Ovary (tissue), 9 donors: ENCODE results near the gene DIAPH1. TPM values are rescaled to one million over a fixed set of nuclear protein-coding genes. Genes with fewer than 3 reads are reported as not detected.
A peak's percentile ranks its signal among the peaks of the same experiment; 100 is the strongest.

ENCODE experiments used
- DNase-seq, 5 donors: peaks; one replicate each; pipeline ENCODE4 v3.0.0-alpha.2; 2019 to 2020
- H3K27ac ChIP-seq, 2 donors: fragments of 200-600 bp; one replicate each; pipeline versions ENCODE4 v1.5.1 to v1.8.0; 2019 to 2022
- H3K27me3 ChIP-seq: fragments of 200-600 bp; one replicate; pipeline ENCODE4 v1.8.0; 2022
- H3K36me3 ChIP-seq: fragments of 200-600 bp; sonication (generic); one replicate; pipeline ENCODE4 v1.5.1; 2019
- H3K4me1 ChIP-seq: one replicate; pipeline ENCODE4 v1.8.1; 2013; ENCODE audit warnings: mild to moderate bottlenecking, moderate library complexity; ENCODE audit not compliant: insufficient read depth
- H3K4me3 ChIP-seq: fragments of 200-600 bp; sonication (generic); one replicate; pipeline ENCODE4 v1.5.1; 2017
- H3K9me3 ChIP-seq, 2 donors: fragments of 200-600 bp in 1 of 2; sonication (generic) in 1 of 2; one replicate each; pipeline versions ENCODE4 v1.5.1 to v1.8.1; 2013 to 2019; ENCODE audit warnings: mild to moderate bottlenecking in 1 of 2, moderate library complexity in 1 of 2
- EP300 ChIP-seq: sonication (generic); formaldehyde crosslinking; IDR thresholded peaks from one replicate; pipeline ENCODE4 v1.6.1; 2017; ENCODE audit warnings: antibody characterized with exemption
- POLR2A ChIP-seq: fragments of 450-650 bp; IDR thresholded peaks from one replicate; pipeline ENCODE4 v1.6.1; 2017; ENCODE audit warnings: antibody characterized with exemption, mild to moderate bottlenecking, moderate library complexity
- WGBS, 3 donors: extraction: QIAGEN DNeasy Blood & Tissue Kit in 1 of 3; methylation state at CpG; one replicate each; pipeline versions ENCODE4 v1.1.5 to v1.1.7; 2013 to 2017; 5-methylcytosine and 5-hydroxymethylcytosine counted together
- intact Hi-C, 4 donors: fragments of 100-400 bp; cut with DNase I; formaldehyde crosslinking; loops; one replicate each; pipeline versions ENCODE4 v1.11.0 to v1.15.1; 2022 to 2023
- polyA plus RNA-seq, 2 donors: library from polyadenylated mRNA; stranded (reverse); fragments of 200-250 nt in 1 of 2; fragments of 350-450 nt in 1 of 2; fragmentation: Illumina TruSeq in 1 of 2; extraction: RNeasy Lipid Tissue Mini Kit (QIAGEN cat#74804) in 1 of 2; gene quantifications; one replicate each; pipeline ENCODE4 v1.2.3, GENCODE V29; 2013 to 2014
- total RNA-seq, 7 donors: library from RNA; depleted of rRNA in 2 of 7; stranded (reverse); fragments of >200 nt in 2 of 7; fragmentation: NEBNext Ultra II Directional in 3 of 7; extraction: Animal tissue kit (Norgen Biotek cat#: 25700) in 3 of 7; gene quantifications; one replicate each; pipeline versions ENCODE4 v1.1.0 to v1.2.4, GENCODE V29; 2016 to 2023
- TF ChIP-seq, protein P1 (sequence below), 3 donors: fragments of 450-650 bp in 2 of 3; fragments of 200-600 bp in 1 of 3; IDR thresholded peaks; one replicate each; pipeline versions ENCODE4 v1.5.1 to v1.8.0; 2016 to 2022; ENCODE audit warnings: antibody characterized with exemption in 3 of 3, mild to moderate bottlenecking in 1 of 3
- donor health status: DM: no; HTN: no; CAD: no; lungs with moderate emphysema.
- donor health status: DM: no; HTN: no; CAD: no.
- donor health status: Bipolar disorder and iron deficiency.
- donor health status: DM: yes; HTN: yes; CAD: no.
- donor health status: DM: no; HTN: no; CAD: no.
- donor health status: DM: yes; HTN: yes; CAD: no.

The DIAPH1 gene
- total and polyA plus RNA-seq, 9 donors, result 21.2 to 51.0 (median 44.0) TPM

DNA sequence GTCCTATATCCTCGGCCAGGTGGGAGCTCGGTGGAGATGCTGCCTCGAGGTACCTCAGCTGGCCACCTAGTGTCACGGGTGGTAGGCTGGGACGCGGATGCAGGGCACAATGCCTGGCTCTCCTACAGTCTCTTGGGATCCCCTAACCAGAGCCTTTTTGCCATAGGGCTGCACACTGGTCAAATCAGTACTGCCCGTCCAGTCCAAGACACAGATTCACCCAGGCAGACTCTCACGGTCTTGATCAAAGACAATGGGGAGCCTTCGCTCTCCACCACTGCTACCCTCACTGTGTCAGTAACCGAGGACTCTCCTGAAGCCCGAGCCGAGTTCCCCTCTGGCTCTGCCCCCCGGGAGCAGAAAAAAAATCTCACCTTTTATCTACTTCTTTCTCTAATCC lies 141.0 kb downstream of the DIAPH1 start:
- intact Hi-C loops, result loop anchor here in 2 of 4 donors (5.0 kb wide), 3 partner anchors 34 to 84 kb away; no protein-coding TSS in a partner anchor
- peaks cover 17% of the 10 kb centered on the region for H3K4me1 ChIP-seq
- 48 to 62% (median 62%) methylated on average over 13 of the region's 13 CpGs for WGBS, 3 donors

DNA sequence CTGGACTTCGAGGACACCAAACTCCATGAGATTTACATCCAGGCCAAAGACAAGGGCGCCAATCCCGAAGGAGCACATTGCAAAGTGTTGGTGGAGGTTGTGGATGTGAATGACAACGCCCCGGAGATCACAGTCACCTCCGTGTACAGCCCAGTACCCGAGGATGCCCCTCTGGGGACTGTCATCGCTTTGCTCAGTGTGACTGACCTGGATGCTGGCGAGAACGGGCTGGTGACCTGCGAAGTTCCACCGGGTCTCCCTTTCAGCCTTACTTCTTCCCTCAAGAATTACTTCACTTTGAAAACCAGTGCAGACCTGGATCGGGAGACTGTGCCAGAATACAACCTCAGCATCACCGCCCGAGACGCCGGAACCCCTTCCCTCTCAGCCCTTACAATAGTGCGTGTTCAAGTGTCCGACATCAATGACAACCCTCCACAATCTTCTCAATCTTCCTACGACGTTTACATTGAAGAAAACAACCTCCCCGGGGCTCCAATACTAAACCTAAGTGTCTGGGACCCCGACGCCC lies 141.7 kb downstream of the DIAPH1 start:
- no peak for TF ChIP-seq POLR2A
- TF ChIP-seq EP300, result no peak
- TF ChIP-seq, protein P1, sequence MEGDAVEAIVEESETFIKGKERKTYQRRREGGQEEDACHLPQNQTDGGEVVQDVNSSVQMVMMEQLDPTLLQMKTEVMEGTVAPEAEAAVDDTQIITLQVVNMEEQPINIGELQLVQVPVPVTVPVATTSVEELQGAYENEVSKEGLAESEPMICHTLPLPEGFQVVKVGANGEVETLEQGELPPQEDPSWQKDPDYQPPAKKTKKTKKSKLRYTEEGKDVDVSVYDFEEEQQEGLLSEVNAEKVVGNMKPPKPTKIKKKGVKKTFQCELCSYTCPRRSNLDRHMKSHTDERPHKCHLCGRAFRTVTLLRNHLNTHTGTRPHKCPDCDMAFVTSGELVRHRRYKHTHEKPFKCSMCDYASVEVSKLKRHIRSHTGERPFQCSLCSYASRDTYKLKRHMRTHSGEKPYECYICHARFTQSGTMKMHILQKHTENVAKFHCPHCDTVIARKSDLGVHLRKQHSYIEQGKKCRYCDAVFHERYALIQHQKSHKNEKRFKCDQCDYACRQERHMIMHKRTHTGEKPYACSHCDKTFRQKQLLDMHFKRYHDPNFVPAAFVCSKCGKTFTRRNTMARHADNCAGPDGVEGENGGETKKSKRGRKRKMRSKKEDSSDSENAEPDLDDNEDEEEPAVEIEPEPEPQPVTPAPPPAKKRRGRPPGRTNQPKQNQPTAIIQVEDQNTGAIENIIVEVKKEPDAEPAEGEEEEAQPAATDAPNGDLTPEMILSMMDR (IDR thresholded peaks at IDR 0.05), result no peak
- Histone ChIP-seq H3K9me3 (no peaks in the 10 kb centered on the region), H3K27me3 (no peaks in the 10 kb centered on the region), H3K36me3 (no peaks in the 10 kb centered on the region), H3K4me1 (peaks cover 17% of the 10 kb centered on the region), H3K27ac (peak overlapping the region in 1 of 2 donors; percentile 75), H3K4me3 (peak overlapping the region; percentile 59)
- DNase-seq, result no peak
- WGBS, 3 donors, result 32 to 34% (median 33%) methylated on average over 24 of the region's 24 CpGs
- intact Hi-C loops, result loop anchor here in 2 of 4 donors (5.0 kb wide), 3 partner anchors 35 to 85 kb away; no protein-coding TSS in a partner anchor

More for the DNA sequence above, 141.0 kb downstream of the DIAPH1 start:
- Histone ChIP-seq H3K27ac (no peak overlapping the region), H3K36me3 (no peaks in the 10 kb centered on the region), H3K9me3 (no peaks in the 10 kb centered on the region), H3K27me3 (no peaks in the 10 kb centered on the region), H3K4me3 (peak overlapping the region; percentile 59)
- DNase-seq, result no peak
- TF ChIP-seq EP300 (no peak), POLR2A (no peak)
- TF ChIP-seq, protein P1 (IDR thresholded peaks at IDR 0.05), result no peak

DNA sequence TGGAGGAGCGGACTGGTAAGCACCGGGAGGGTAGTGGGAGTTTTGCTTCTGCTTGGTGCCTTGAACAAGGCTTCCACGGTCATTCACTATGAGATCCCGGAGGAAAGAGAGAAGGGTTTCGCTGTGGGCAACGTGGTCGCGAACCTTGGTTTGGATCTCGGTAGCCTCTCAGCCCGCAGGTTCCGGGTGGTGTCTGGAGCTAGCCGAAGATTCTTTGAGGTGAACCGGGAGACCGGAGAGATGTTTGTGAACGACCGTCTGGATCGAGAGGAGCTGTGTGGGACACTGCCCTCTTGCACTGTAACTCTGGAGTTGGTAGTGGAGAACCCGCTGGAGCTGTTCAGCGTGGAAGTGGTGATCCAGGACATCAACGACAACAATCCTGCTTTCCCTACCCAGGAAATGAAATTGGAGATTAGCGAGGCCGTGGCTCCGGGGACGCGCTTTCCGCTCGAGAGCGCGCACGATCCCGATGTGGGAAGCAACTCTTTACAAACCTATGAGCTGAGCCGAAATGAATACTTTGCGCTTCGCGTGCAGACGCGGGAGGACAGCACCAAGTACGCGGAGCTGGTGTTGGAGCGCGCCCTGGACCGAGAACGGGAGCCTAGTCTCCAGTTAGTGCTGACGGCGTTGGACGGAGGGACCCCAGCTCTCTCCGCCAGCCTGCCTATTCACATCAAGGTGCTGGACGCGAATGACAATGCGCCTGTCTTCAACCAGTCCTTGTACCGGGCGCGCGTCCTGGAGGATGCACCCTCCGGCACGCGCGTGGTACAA lies 142.5 kb downstream of the DIAPH1 start:
- no peaks in the 10 kb centered on the region for H3K9me3 ChIP-seq
- peak; percentile 60 to 81 (median 71) for DNase-seq
- intact Hi-C loops, result loop anchor here in 2 of 4 donors (5.0 kb wide), 3 partner anchors 36 to 86 kb away; no protein-coding TSS in a partner anchor

DNA sequence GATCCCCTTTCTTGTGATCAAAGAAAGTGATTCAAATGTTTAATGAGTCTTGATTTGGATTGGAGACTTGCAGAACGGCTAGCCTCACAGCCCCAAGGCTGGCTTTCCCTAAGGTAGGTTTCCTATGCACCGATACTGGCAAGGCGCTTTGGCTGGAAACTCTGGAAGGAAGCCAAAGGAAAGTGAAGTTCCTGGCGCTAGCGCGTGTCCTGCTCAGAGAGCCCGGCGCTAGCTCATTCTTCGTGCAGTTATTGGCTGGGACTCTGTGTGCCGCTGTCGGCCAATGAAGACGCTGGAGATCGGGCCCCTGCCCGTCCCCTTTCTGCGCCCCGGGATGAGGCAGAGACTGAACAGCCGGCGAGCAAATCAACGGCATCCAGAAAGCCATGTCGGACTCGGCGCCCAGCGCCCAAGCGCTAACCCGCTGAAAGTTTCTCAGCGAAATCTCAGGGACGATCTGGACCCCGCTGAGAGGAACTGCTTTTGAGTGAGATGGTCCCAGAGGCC lies 143.1 kb downstream of the DIAPH1 start, which contains the start of gene PCDHGC3:
Gene PCDHGC3, plus strand, starts transcription at position 342 of the 507 bp plus-strand sequence. Its CDS starts 151 bp downstream, at position 493.
- H3K27ac ChIP-seq, result peak within 1 kb of the TSS; percentile 26 to 75
- H3K9me3 ChIP-seq, result no peaks in the 10 kb centered on the region
- TF ChIP-seq EP300, result no peak
- TF ChIP-seq, protein P1 (IDR thresholded peaks at IDR 0.05), result peak in 2 of 3 donors; percentile 50 to 73
- TF ChIP-seq POLR2A, result peak; percentile 77
- H3K4me3 ChIP-seq, result peak within 1 kb of the TSS; percentile 59
- peak; percentile 91 to 94 (median 93) for DNase-seq
- 0% methylated on average over 28 of the region's 28 CpGs for WGBS, 3 donors
- H3K36me3 ChIP-seq, result no peaks in the 10 kb centered on the region
- intact Hi-C loops, result loop anchor here in 3 of 4 donors (2.0 to 5.0 kb wide), 4 partner anchors 37 to 87 kb away; no protein-coding TSS in a partner anchor
- no peaks in the 10 kb centered on the region for H3K27me3 ChIP-seq
- H3K4me1 ChIP-seq, result peaks cover 17% of the 10 kb centered on the region

More for the DNA sequence above, 142.5 kb downstream of the DIAPH1 start:
- no peaks in the 10 kb centered on the region for H3K36me3 ChIP-seq
- H3K4me1 ChIP-seq, result peaks cover 17% of the 10 kb centered on the region
- H3K27me3 ChIP-seq, result no peaks in the 10 kb centered on the region
- peak overlapping the region; percentile 59 for H3K4me3 ChIP-seq
- TF ChIP-seq EP300 (no peak), POLR2A (no peak)
- TF ChIP-seq, protein P1 (IDR thresholded peaks at IDR 0.05), result no peak
- WGBS, 3 donors, result 0 to 1% (median 0%) methylated on average over 58 of the region's 58 CpGs
- H3K27ac ChIP-seq, result peak overlapping the region; percentile 26 to 75
